Measurements from ENCODE around the gene SPRED2. TPM values are rescaled to one million over a fixed set of nuclear protein-coding genes. Genes with fewer than 3 reads are reported as not detected.

Gene SPRED2
- total and polyA plus RNA-seq, 11 donors: 7.0 to 24.4 (median 16.1) TPM

- TF ChIP-seq, protein P1, sequence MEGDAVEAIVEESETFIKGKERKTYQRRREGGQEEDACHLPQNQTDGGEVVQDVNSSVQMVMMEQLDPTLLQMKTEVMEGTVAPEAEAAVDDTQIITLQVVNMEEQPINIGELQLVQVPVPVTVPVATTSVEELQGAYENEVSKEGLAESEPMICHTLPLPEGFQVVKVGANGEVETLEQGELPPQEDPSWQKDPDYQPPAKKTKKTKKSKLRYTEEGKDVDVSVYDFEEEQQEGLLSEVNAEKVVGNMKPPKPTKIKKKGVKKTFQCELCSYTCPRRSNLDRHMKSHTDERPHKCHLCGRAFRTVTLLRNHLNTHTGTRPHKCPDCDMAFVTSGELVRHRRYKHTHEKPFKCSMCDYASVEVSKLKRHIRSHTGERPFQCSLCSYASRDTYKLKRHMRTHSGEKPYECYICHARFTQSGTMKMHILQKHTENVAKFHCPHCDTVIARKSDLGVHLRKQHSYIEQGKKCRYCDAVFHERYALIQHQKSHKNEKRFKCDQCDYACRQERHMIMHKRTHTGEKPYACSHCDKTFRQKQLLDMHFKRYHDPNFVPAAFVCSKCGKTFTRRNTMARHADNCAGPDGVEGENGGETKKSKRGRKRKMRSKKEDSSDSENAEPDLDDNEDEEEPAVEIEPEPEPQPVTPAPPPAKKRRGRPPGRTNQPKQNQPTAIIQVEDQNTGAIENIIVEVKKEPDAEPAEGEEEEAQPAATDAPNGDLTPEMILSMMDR (IDR thresholded peaks at IDR 0.05): no peak
- TF ChIP-seq POLR2A (IDR thresholded peaks at IDR 0.05): no peak
- ATAC-seq (peak in 1 of 4 donors; percentile 42), DNase-seq (peak in 1 of 5 donors; percentile 20)
- intact Hi-C loops (cut with DNase I): loop anchor here in 1 of 10 donors (5.0 kb wide), 1 partner anchor 93 kb away; no protein-coding TSS in a partner anchor
- WGBS, 4 donors: 56 to 67% (median 59%) methylated on average over 5 of the region's 5 CpGs
- Histone ChIP-seq H3K9me3 (no peaks in the 10 kb centered on the region), H3K36me3 (no peaks in the 10 kb centered on the region), H3K4me1 (peaks cover 3 to 79% (median 57%) of the 10 kb centered on the region in 12 donors), H3K27me3 (no peaks in the 10 kb centered on the region), H3K27ac (peak overlapping the region in 9 of 12 donors; percentile 3 to 48 (median 30)), H3K4me3 (no peak overlapping the region)
These were observed 61.9 kb downstream of the SPRED2 start for GRCh38 chr2:65370387-65371073.

GRCh38 chr2:65369980-65370379 lies 62.4 kb downstream of the SPRED2 start:
- Histone ChIP-seq H3K4me1 (peaks cover 3 to 81% (median 59%) of the 10 kb centered on the region in 12 donors), H3K9me3 (no peaks in the 10 kb centered on the region), H3K27me3 (no peaks in the 10 kb centered on the region), H3K27ac (peak overlapping the region in 1 of 12 donors; percentile 48), H3K36me3 (no peaks in the 10 kb centered on the region), H3K4me3 (no peak overlapping the region)
- DNase-seq: no peak
- no peak for ATAC-seq
- intact Hi-C loops (cut with DNase I): loop anchor here in 2 of 10 donors (5.0 kb wide), 2 partner anchors 58 to 93 kb away; no protein-coding TSS in a partner anchor
- 74 to 96% (median 91%) methylated on average over 4 of the region's 4 CpGs for whole genome bisulfite sequencing, 4 donors
- TF ChIP-seq POLR2A (IDR thresholded peaks at IDR 0.05): no peak
- TF ChIP-seq, protein P1 (IDR thresholded peaks at IDR 0.05): no peak

- Histone ChIP-seq H3K36me3 (no peaks in the 10 kb centered on the region), H3K4me3 (no peak overlapping the region), H3K27me3 (no peaks in the 10 kb centered on the region), H3K27ac (no peak overlapping the region), H3K4me1 (peaks cover 3 to 79% (median 58%) of the 10 kb centered on the region in 12 donors), H3K9me3 (no peaks in the 10 kb centered on the region)
- intact Hi-C loops (cut with DNase I): loop anchor here in 1 of 10 donors (5.0 kb wide), 1 partner anchor 57 kb away; no protein-coding TSS in a partner anchor
- DNase-seq (no peak), ATAC-seq (no peak)
- 90 to 91% (median 90%) methylated on average over 2 of the region's 2 CpGs for WGBS, 4 donors
- TF ChIP-seq, protein P1 (IDR thresholded peaks at IDR 0.05): no peak
- TF ChIP-seq POLR2A (IDR thresholded peaks at IDR 0.05): no peak
These were observed 62.8 kb downstream of the SPRED2 start for GRCh38 chr2:65369574-65369973.

GRCh38 chr2:65368468-65368867 lies 63.9 kb downstream of the SPRED2 start:
- Histone ChIP-seq H3K4me3 (no peak overlapping the region), H3K36me3 (no peaks in the 10 kb centered on the region), H3K4me1 (peaks cover 3 to 87% (median 59%) of the 10 kb centered on the region in 12 donors), H3K27ac (no peak overlapping the region), H3K27me3 (no peaks in the 10 kb centered on the region), H3K9me3 (no peaks in the 10 kb centered on the region)
- TF ChIP-seq POLR2A (IDR thresholded peaks at IDR 0.05): no peak
- TF ChIP-seq, protein P1 (IDR thresholded peaks at IDR 0.05): no peak
- ATAC-seq (no peak), DNase-seq (no peak)
- intact Hi-C loops (cut with DNase I): loop anchor here in 1 of 10 donors (5.0 kb wide), 1 partner anchor 56 kb away; no protein-coding TSS in a partner anchor
- WGBS, 4 donors: 91 to 100% (median 95%) methylated on average over 1 of the region's 1 CpG
